Upper lobe of left lung (tissue), 4 donors: Measurements from ENCODE around the gene PNPLA5.

ENCODE experiments used
- EP300 ChIP-seq, 4 donors: sonication (generic); formaldehyde crosslinking; IDR thresholded peaks; one replicate each; pipeline ENCODE4 v1.5.1; 2017; ENCODE audit warnings: antibody characterized with exemption in 4 of 4, control low read depth in 2 of 4
- POLR2A ChIP-seq, 4 donors: fragments of 450-650 bp; IDR thresholded peaks; one replicate each; pipeline ENCODE4 v1.5.1; 2016 to 2017; ENCODE audit warnings: antibody characterized with exemption in 4 of 4, mild to moderate bottlenecking in 2 of 4
- POLR2AphosphoS5 ChIP-seq, 2 donors: sonication (generic); formaldehyde crosslinking; IDR thresholded peaks; one replicate each; pipeline ENCODE4 v1.5.1; 2017; ENCODE audit warnings: antibody characterized with exemption in 2 of 2
- TF ChIP-seq, protein P1 (sequence below), 6 experiments: fragments of 450-650 bp in 4 of 6; fragments of 200-600 bp in 2 of 6; sonication (generic) in 2 of 6; IDR thresholded peaks; one replicate each; pipeline ENCODE4 v1.5.1; 2016 to 2019; ENCODE audit warnings: antibody characterized with exemption in 6 of 6

- TF ChIP-seq, protein P1, sequence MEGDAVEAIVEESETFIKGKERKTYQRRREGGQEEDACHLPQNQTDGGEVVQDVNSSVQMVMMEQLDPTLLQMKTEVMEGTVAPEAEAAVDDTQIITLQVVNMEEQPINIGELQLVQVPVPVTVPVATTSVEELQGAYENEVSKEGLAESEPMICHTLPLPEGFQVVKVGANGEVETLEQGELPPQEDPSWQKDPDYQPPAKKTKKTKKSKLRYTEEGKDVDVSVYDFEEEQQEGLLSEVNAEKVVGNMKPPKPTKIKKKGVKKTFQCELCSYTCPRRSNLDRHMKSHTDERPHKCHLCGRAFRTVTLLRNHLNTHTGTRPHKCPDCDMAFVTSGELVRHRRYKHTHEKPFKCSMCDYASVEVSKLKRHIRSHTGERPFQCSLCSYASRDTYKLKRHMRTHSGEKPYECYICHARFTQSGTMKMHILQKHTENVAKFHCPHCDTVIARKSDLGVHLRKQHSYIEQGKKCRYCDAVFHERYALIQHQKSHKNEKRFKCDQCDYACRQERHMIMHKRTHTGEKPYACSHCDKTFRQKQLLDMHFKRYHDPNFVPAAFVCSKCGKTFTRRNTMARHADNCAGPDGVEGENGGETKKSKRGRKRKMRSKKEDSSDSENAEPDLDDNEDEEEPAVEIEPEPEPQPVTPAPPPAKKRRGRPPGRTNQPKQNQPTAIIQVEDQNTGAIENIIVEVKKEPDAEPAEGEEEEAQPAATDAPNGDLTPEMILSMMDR (IDR thresholded peaks at IDR 0.05): no peak
- no peak for TF ChIP-seq POLR2AphosphoS5 (IDR thresholded peaks at IDR 0.05)
- no peak for TF ChIP-seq POLR2A (IDR thresholded peaks at IDR 0.05)
- no peak for TF ChIP-seq EP300 (IDR thresholded peaks at IDR 0.05)
Measured at GRCh38 chr22:43859176-43859575, 32.6 kb downstream of the PNPLA5 start.
